ENCODE results near the gene AKAP13.
"Not testable (repeated sequence)": the region's sequence is repeated elsewhere in the genome, so short reads cannot be mapped to it uniquely, and the experiment has no call there.

- TF ChIP-seq CTCF, EP300, POLR2A, POLR2AphosphoS5 (IDR thresholded peaks at IDR 0.05): not testable (repeated sequence)
Observed at GRCh38 chr15:85483955-85484354, 103.6 kb downstream of the AKAP13 start.
